ENCODE measurements around the gene BAIAP2. TPM values are rescaled to one million over a fixed set of nuclear protein-coding genes. Genes with fewer than 3 reads are reported as not detected.

Gene BAIAP2
- total RNA-seq, 2 experiments from 2014 or later = 7.4 to 7.5 TPM

GRCh38 chr17:81097134-81097942 lies 62.4 kb downstream of the BAIAP2 start:
- Mint-ChIP-seq H3K4me1 (peaks cover 10% of the 10 kb centered on the region), H3K36me3 (no peaks in the 10 kb centered on the region)

GRCh38 chr17:81097943-81098308 lies 63.0 kb downstream of the BAIAP2 start:
- Mint-ChIP-seq H3K36me3 (no peaks in the 10 kb centered on the region), H3K4me1 (peaks cover 10% of the 10 kb centered on the region), H3K27me3 (no peaks in the 10 kb centered on the region), H3K4me3 (no peak overlapping the region), H3K9me3 (no peaks in the 10 kb centered on the region), H3K27ac (no peak overlapping the region)
- DNase-seq (no peak), ATAC-seq (ENCODE audit: low read depth) (no peak)
- POLR2A ChIA-PET = interaction anchor here (1.4 kb wide), 1 partner anchor 10 kb away, joined by 3 read pairs; no protein-coding TSS in a partner anchor

More at GRCh38 chr17:81097134-81097942, 62.4 kb downstream of the BAIAP2 start:
- peak; percentile 71 for DNase-seq
- no peak for ATAC-seq (ENCODE audit: low read depth)
- POLR2A ChIA-PET = no interaction called here
- no peak overlapping the region for H3K4me3 Mint-ChIP-seq
- H3K9me3 Mint-ChIP-seq = no peaks in the 10 kb centered on the region
- no peak overlapping the region for H3K27ac Mint-ChIP-seq
- no peaks in the 10 kb centered on the region for H3K27me3 Mint-ChIP-seq

GRCh38 chr17:81099888-81100287 lies 64.9 kb downstream of the BAIAP2 start:
- POLR2A ChIA-PET = no interaction called here
- H3K9me3 Mint-ChIP-seq = no peaks in the 10 kb centered on the region
- ATAC-seq (ENCODE audit: low read depth) = no peak

GRCh38 chr17:81100668-81101067 lies 65.7 kb downstream of the BAIAP2 start:
- ATAC-seq (ENCODE audit: low read depth) (no peak), DNase-seq (no peak)
- Mint-ChIP-seq H3K27me3 (no peaks in the 10 kb centered on the region), H3K36me3 (no peaks in the 10 kb centered on the region), H3K4me1 (peaks cover 3% of the 10 kb centered on the region), H3K4me3 (no peak overlapping the region), H3K9me3 (no peaks in the 10 kb centered on the region), H3K27ac (no peak overlapping the region)
- POLR2A ChIA-PET = no interaction called here

More at GRCh38 chr17:81099888-81100287, 64.9 kb downstream of the BAIAP2 start:
- H3K4me1 Mint-ChIP-seq = peaks cover 5% of the 10 kb centered on the region
- no peaks in the 10 kb centered on the region for H3K36me3 Mint-ChIP-seq
- no peak overlapping the region for H3K4me3 Mint-ChIP-seq
- no peak overlapping the region for H3K27ac Mint-ChIP-seq
- H3K27me3 Mint-ChIP-seq = no peaks in the 10 kb centered on the region
- no peak for DNase-seq

GRCh38 chr17:81101614-81102306 lies 66.8 kb downstream of the BAIAP2 start:
- POLR2A ChIA-PET = interaction anchor here (0.9 to 1.3 kb wide), 3 partner anchors 21 to 113 kb away, joined by 3 to 5 read pairs (median 3); no protein-coding TSS in a partner anchor
- H3K9me3 Mint-ChIP-seq = no peaks in the 10 kb centered on the region
- ATAC-seq (ENCODE audit: low read depth) = peak; percentile 93

GRCh38 chr17:81102352-81102751 lies 67.4 kb downstream of the BAIAP2 start:
- ATAC-seq (ENCODE audit: low read depth) (no peak), DNase-seq (no peak)
- H3K4me1 Mint-ChIP-seq = no peaks in the 10 kb centered on the region

More at GRCh38 chr17:81101614-81102306, 66.8 kb downstream of the BAIAP2 start:
- H3K4me3 Mint-ChIP-seq = no peak overlapping the region
- DNase-seq = peak; percentile 95
- H3K27me3 Mint-ChIP-seq = no peaks in the 10 kb centered on the region
- no peak overlapping the region for H3K27ac Mint-ChIP-seq
- H3K4me1 Mint-ChIP-seq = peaks cover under 1% of the 10 kb centered on the region
- H3K36me3 Mint-ChIP-seq = no peaks in the 10 kb centered on the region

GRCh38 chr17:81102869-81103268 lies 67.9 kb downstream of the BAIAP2 start:
- no peaks in the 10 kb centered on the region for H3K4me1 Mint-ChIP-seq
- ATAC-seq (ENCODE audit: low read depth) (no peak), DNase-seq (no peak)
- no peak overlapping the region for H3K4me3 Mint-ChIP-seq
- H3K27me3 Mint-ChIP-seq = no peaks in the 10 kb centered on the region
- no peaks in the 10 kb centered on the region for H3K9me3 Mint-ChIP-seq
- no peaks in the 10 kb centered on the region for H3K36me3 Mint-ChIP-seq
- POLR2A ChIA-PET = no interaction called here
- H3K27ac Mint-ChIP-seq = no peak overlapping the region

More at GRCh38 chr17:81102352-81102751, 67.4 kb downstream of the BAIAP2 start:
- POLR2A ChIA-PET = interaction anchor here (1.2 to 1.3 kb wide), 2 partner anchors 22 to 113 kb away, joined by 3 read pairs; no protein-coding TSS in a partner anchor
- H3K9me3 Mint-ChIP-seq = no peaks in the 10 kb centered on the region
- no peak overlapping the region for H3K27ac Mint-ChIP-seq
- H3K4me3 Mint-ChIP-seq = no peak overlapping the region
- no peaks in the 10 kb centered on the region for H3K36me3 Mint-ChIP-seq
- H3K27me3 Mint-ChIP-seq = no peaks in the 10 kb centered on the region

GRCh38 chr17:81103379-81103778 lies 68.4 kb downstream of the BAIAP2 start:
- no peaks in the 10 kb centered on the region for H3K4me1 Mint-ChIP-seq

GRCh38 chr17:81106716-81107115 lies 71.8 kb downstream of the BAIAP2 start:
- Mint-ChIP-seq H3K4me3 (no peak overlapping the region), H3K27me3 (no peaks in the 10 kb centered on the region), H3K9me3 (no peaks in the 10 kb centered on the region), H3K4me1 (no peaks in the 10 kb centered on the region), H3K27ac (no peak overlapping the region), H3K36me3 (no peaks in the 10 kb centered on the region)
- DNase-seq (no peak), ATAC-seq (ENCODE audit: low read depth) (no peak)
- POLR2A ChIA-PET = no interaction called here

More at GRCh38 chr17:81103379-81103778, 68.4 kb downstream of the BAIAP2 start:
- H3K36me3 Mint-ChIP-seq = no peaks in the 10 kb centered on the region
- H3K27ac Mint-ChIP-seq = no peak overlapping the region
- DNase-seq = no peak
- no peaks in the 10 kb centered on the region for H3K27me3 Mint-ChIP-seq
- H3K9me3 Mint-ChIP-seq = no peaks in the 10 kb centered on the region
- POLR2A ChIA-PET = no interaction called here
- H3K4me3 Mint-ChIP-seq = no peak overlapping the region
- no peak for ATAC-seq (ENCODE audit: low read depth)

- ATAC-seq (ENCODE audit: low read depth) = no peak
- POLR2A ChIA-PET = no interaction called here
- Mint-ChIP-seq H3K9me3 (no peaks in the 10 kb centered on the region), H3K4me1 (no peaks in the 10 kb centered on the region), H3K36me3 (no peaks in the 10 kb centered on the region), H3K27me3 (no peaks in the 10 kb centered on the region), H3K27ac (no peak overlapping the region), H3K4me3 (no peak overlapping the region)
- no peak for DNase-seq
Measured at GRCh38 chr17:81108220-81108619, 73.3 kb downstream of the BAIAP2 start.

- H3K36me3 Mint-ChIP-seq = no peaks in the 10 kb centered on the region
- ATAC-seq (ENCODE audit: low read depth) (no peak), DNase-seq (no peak)
- H3K27ac Mint-ChIP-seq = no peak overlapping the region
- POLR2A ChIA-PET = no interaction called here
- no peaks in the 10 kb centered on the region for H3K4me1 Mint-ChIP-seq
- no peak overlapping the region for H3K4me3 Mint-ChIP-seq
- no peaks in the 10 kb centered on the region for H3K9me3 Mint-ChIP-seq
- no peaks in the 10 kb centered on the region for H3K27me3 Mint-ChIP-seq
Measured at GRCh38 chr17:81109957-81110356, 75.0 kb downstream of the BAIAP2 start.

- Mint-ChIP-seq H3K36me3 (no peaks in the 10 kb centered on the region), H3K27me3 (no peaks in the 10 kb centered on the region), H3K4me1 (no peaks in the 10 kb centered on the region), H3K9me3 (no peaks in the 10 kb centered on the region), H3K4me3 (no peak overlapping the region), H3K27ac (no peak overlapping the region)
- ATAC-seq (ENCODE audit: low read depth) (no peak), DNase-seq (no peak)
- POLR2A ChIA-PET = no interaction called here
Measured at GRCh38 chr17:81110488-81111040, 75.6 kb downstream of the BAIAP2 start.

GRCh38 chr17:81111066-81111465 lies 76.1 kb downstream of the BAIAP2 start:
- no peaks in the 10 kb centered on the region for H3K9me3 Mint-ChIP-seq
- no peaks in the 10 kb centered on the region for H3K27me3 Mint-ChIP-seq
- POLR2A ChIA-PET = no interaction called here
- H3K36me3 Mint-ChIP-seq = no peaks in the 10 kb centered on the region
- DNase-seq (no peak), ATAC-seq (ENCODE audit: low read depth) (no peak)
- no peak overlapping the region for H3K4me3 Mint-ChIP-seq
- H3K27ac Mint-ChIP-seq = no peak overlapping the region
- H3K4me1 Mint-ChIP-seq = no peaks in the 10 kb centered on the region
